HG03378 (cell line): Measurements from ENCODE around the gene HMCN2.
"Not testable (repeated sequence)": the region's sequence is repeated elsewhere in the genome, so short reads cannot be mapped to it uniquely, and the experiment has no call there.

Experiments
- ATAC-seq: cut with Tn5 transposase; IDR thresholded peaks from one replicate; pipeline ENCODE4 v1.9.1; 2021; ENCODE audit warnings: mild to moderate bottlenecking, moderate library complexity; ENCODE audit not compliant: unreplicated experiment

Gene HMCN2

GRCh38 chr9:130262771-130263170 is 2.8 kb upstream of the HMCN2 start:
- ATAC-seq: no peak

GRCh38 chr9:130263601-130264413 is 1.8 kb upstream of the HMCN2 start:
- ATAC-seq: no peak

- no peak for ATAC-seq
These were observed 878 bp upstream of the HMCN2 start for GRCh38 chr9:130264414-130265350.

GRCh38 chr9:130266236-130267098 is 907 bp downstream of the HMCN2 start:
- ATAC-seq: no peak

GRCh38 chr9:130267930-130268329 is 2.4 kb downstream of the HMCN2 start:
- no peak for ATAC-seq

- ATAC-seq: no peak
These were observed 3.1 kb downstream of the HMCN2 start for GRCh38 chr9:130268521-130269211.

- ATAC-seq: no peak
These were observed 5.9 kb downstream of the HMCN2 start for GRCh38 chr9:130271473-130271872.

- no peak for ATAC-seq
These were observed 9.6 kb downstream of the HMCN2 start for GRCh38 chr9:130275156-130275555.

GRCh38 chr9:130276121-130276520 is 10.6 kb downstream of the HMCN2 start:
- no peak for ATAC-seq

GRCh38 chr9:130276955-130277354 is 11.4 kb downstream of the HMCN2 start:
- ATAC-seq: no peak

GRCh38 chr9:130277525-130277924 is 12.0 kb downstream of the HMCN2 start:
- not testable (repeated sequence) for ATAC-seq

GRCh38 chr9:130283539-130284248 is 18.1 kb downstream of the HMCN2 start:
- ATAC-seq: no peak

- no peak for ATAC-seq
These were observed 18.7 kb downstream of the HMCN2 start for GRCh38 chr9:130284249-130284625.

- no peak for ATAC-seq
These were observed 19.1 kb downstream of the HMCN2 start for GRCh38 chr9:130284690-130285089.

GRCh38 chr9:130285271-130285670 is 19.7 kb downstream of the HMCN2 start:
- no peak for ATAC-seq

- no peak for ATAC-seq
These were observed 20.7 kb downstream of the HMCN2 start for GRCh38 chr9:130286072-130286770.

GRCh38 chr9:130286781-130287428 is 21.3 kb downstream of the HMCN2 start:
- ATAC-seq: no peak

- ATAC-seq: no peak
These were observed 22.2 kb downstream of the HMCN2 start for GRCh38 chr9:130287736-130288135.

GRCh38 chr9:130288393-130288792 is 22.8 kb downstream of the HMCN2 start:
- no peak for ATAC-seq
